ENCODE data around the gene CBX3.
A peak's percentile ranks its signal among the peaks of the same experiment; 100 is the strongest.

The CBX3 gene

DNA sequence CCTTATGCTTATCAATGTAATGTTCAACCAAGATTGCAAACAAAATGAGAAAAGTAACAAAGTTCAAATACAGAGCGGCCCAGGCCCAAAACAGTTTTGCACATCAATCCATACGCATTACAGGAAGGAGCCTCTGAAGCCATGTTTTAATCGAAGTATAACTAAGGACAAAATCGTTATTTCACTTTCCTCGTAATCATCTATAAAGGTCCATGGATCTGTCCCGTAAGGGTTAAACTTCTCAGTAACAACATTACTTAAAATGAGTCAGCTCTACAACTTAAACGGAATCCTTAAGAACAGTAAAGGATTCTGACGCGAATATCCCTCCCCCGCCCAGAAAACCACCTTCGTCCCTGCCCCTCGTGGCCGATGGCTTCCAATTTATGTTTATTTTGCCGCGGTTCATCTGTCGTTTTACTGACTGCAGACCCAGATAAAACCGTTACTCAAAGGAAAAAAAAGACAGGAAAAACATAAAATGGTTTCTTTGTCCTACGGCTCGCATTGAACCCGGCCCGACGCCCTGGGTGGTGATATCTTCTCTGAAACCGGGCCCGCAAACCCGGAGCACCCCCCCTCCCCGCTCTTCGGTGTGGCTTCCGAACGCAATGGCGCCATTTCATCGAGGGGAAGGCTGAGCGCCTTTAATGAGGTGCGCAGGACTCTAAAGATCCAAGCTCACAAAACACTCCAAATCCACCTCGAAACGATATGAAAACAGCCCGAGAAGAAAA, 2.1 kb upstream of the CBX3 start:
- H3K9me3 Mint-ChIP-seq (ENCODE audit: low read depth) = no peaks in the 10 kb centered on the region
- peak overlapping the region; percentile 100 for H3K27ac Mint-ChIP-seq
- peaks cover 45% of the 10 kb centered on the region for H3K4me1 Mint-ChIP-seq (ENCODE audit: low read depth)
- no peaks in the 10 kb centered on the region for H3K27me3 Mint-ChIP-seq
- peaks cover 47% of the 10 kb centered on the region for H3K36me3 Mint-ChIP-seq
- H3K4me3 Mint-ChIP-seq = peak overlapping the region; percentile 99

DNA sequence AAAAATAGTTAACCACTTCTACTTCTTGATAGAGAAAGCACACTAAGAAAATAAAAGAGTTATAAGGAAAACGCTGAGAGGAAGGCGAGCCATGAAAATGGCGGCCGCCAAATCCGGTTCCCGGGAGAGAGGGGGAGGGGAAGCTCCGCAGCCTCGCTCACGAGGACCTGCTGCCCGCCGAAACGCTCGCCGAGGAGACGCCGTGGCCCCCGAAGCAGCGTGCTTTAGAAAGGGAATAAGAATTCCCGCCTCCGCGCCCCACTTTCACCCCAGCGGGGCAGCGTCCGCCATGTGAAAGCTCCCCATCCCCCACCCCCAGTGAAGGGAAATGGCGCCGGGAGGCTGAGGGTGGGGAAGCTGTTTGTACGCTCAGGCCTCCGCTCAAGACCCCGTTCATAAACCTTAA, 1.5 kb upstream of the CBX3 start:
- Mint-ChIP-seq H3K27ac (peak overlapping the region; percentile 100), H3K27me3 (no peaks in the 10 kb centered on the region), H3K4me3 (peak overlapping the region; percentile 99), H3K36me3 (peaks cover 48% of the 10 kb centered on the region), H3K4me1 (ENCODE audit: low read depth) (peaks cover 47% of the 10 kb centered on the region), H3K9me3 (ENCODE audit: low read depth) (no peaks in the 10 kb centered on the region)

DNA sequence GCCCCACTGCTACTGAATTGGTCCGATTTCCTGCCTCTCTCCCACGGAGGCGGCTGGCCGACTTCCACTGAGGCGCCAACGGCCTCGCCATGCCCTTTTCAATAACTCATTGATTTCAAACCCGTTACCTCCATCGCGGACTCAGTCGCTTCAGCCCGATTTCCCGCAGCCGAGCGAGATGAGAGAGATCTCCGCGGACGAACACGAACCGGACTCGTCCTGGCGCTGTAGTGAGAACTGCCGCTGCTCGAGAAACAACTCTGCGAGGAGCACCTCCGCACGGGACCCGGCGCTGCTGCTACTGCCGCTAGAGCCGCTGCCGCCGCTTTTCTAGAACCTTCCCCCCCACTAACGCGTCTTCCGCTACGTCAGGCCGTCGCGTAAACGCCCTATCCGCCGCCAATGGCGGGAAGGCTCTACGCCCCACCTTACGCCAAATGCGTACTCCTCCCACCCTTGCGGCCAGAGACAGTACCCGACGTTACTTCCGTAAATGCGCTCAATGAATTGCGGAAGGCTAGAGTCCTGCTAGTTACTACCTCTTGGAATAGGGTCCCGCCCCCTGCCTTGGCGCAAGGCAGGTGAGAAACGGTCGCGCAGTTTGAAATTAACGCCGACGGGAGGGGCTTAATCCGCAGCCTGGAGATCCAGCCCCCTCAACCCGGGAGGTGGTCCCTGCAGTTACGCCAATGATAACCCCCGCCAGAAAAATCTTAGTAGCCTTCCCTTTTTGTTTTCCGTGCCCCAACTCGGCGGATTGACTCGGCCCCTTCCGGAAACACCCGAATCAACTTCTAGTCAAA, 900 bp upstream of the CBX3 start, which contains the start of gene HNRNPA2B1:
TSS of gene HNRNPA2B1 (minus strand) at position 303 of the 803 bp plus-strand sequence. CDS start at position 134, 169 bp downstream.
- peak within 1 kb of the TSS; percentile 100 for H3K27ac Mint-ChIP-seq

GRCh38 chr7:26202019-26202990, 760 bp downstream of the CBX3 start:
- H3K4me1 Mint-ChIP-seq (ENCODE audit: low read depth) = peaks cover 44% of the 10 kb centered on the region

More for the DNA sequence above, 900 bp upstream of the CBX3 start, which contains the start of gene HNRNPA2B1:
- peak within 1 kb of the TSS; percentile 99 for H3K4me3 Mint-ChIP-seq
- H3K36me3 Mint-ChIP-seq = peaks cover 47% of the 10 kb centered on the region
- H3K27me3 Mint-ChIP-seq = no peaks in the 10 kb centered on the region
- no peaks in the 10 kb centered on the region for H3K9me3 Mint-ChIP-seq (ENCODE audit: low read depth)
- peaks cover 47% of the 10 kb centered on the region for H3K4me1 Mint-ChIP-seq (ENCODE audit: low read depth)

DNA sequence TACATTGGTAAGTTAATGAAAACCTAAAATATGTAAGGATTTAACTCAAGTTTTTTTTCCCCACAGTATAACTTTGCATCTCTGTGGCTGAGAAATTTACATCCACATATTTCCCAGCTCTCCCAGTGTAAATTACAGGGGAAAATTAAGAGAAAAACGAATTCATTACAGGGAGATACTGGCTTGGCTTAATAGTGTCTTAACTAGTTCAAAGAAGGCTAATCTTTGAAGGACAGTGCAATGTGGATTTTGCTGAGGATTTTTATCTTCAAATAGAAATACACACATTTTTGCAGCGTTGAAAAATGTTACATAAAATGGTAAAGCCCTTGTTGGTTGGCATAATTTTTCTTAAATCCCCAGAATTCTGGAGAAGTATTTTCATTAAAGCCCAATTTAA, 1.5 kb downstream of the CBX3 start:
- peak overlapping the region; percentile 91 for H3K4me3 Mint-ChIP-seq
- H3K27me3 Mint-ChIP-seq = no peaks in the 10 kb centered on the region
- peaks cover 43% of the 10 kb centered on the region for H3K4me1 Mint-ChIP-seq (ENCODE audit: low read depth)
- H3K27ac Mint-ChIP-seq = peak overlapping the region; percentile 94
- H3K36me3 Mint-ChIP-seq = peaks cover 32% of the 10 kb centered on the region
- H3K9me3 Mint-ChIP-seq (ENCODE audit: low read depth) = no peaks in the 10 kb centered on the region

More at GRCh38 chr7:26202019-26202990, 760 bp downstream of the CBX3 start:
- peak overlapping the region; percentile 94 for H3K27ac Mint-ChIP-seq
- peak overlapping the region; percentile 91 for H3K4me3 Mint-ChIP-seq
- peaks cover 36% of the 10 kb centered on the region for H3K36me3 Mint-ChIP-seq
- no peaks in the 10 kb centered on the region for H3K9me3 Mint-ChIP-seq (ENCODE audit: low read depth)
- no peaks in the 10 kb centered on the region for H3K27me3 Mint-ChIP-seq

- no peaks in the 10 kb centered on the region for H3K9me3 Mint-ChIP-seq (ENCODE audit: low read depth)
- H3K36me3 Mint-ChIP-seq = peaks cover 17% of the 10 kb centered on the region
- H3K27ac Mint-ChIP-seq = no peak overlapping the region
- no peaks in the 10 kb centered on the region for H3K27me3 Mint-ChIP-seq
- no peak overlapping the region for H3K4me3 Mint-ChIP-seq
- H3K4me1 Mint-ChIP-seq (ENCODE audit: low read depth) = peaks cover 50% of the 10 kb centered on the region
These were observed 6.5 kb downstream of the CBX3 start for GRCh38 chr7:26208040-26208439.

- Mint-ChIP-seq H3K36me3 (peaks cover 14% of the 10 kb centered on the region), H3K4me1 (ENCODE audit: low read depth) (peaks cover 13% of the 10 kb centered on the region), H3K9me3 (ENCODE audit: low read depth) (no peaks in the 10 kb centered on the region), H3K27me3 (no peaks in the 10 kb centered on the region), H3K27ac (no peak overlapping the region), H3K4me3 (no peak overlapping the region)
These were observed 11.6 kb downstream of the CBX3 start for GRCh38 chr7:26212921-26213718.

GRCh38 chr7:26213807-26214515, 12.4 kb downstream of the CBX3 start:
- no peaks in the 10 kb centered on the region for H3K9me3 Mint-ChIP-seq (ENCODE audit: low read depth)
- H3K4me1 Mint-ChIP-seq (ENCODE audit: low read depth) = peaks cover 13% of the 10 kb centered on the region
- H3K4me3 Mint-ChIP-seq = no peak overlapping the region
- no peaks in the 10 kb centered on the region for H3K27me3 Mint-ChIP-seq
- H3K27ac Mint-ChIP-seq = peak overlapping the region; percentile 11
- peaks cover 14% of the 10 kb centered on the region for H3K36me3 Mint-ChIP-seq

DNA sequence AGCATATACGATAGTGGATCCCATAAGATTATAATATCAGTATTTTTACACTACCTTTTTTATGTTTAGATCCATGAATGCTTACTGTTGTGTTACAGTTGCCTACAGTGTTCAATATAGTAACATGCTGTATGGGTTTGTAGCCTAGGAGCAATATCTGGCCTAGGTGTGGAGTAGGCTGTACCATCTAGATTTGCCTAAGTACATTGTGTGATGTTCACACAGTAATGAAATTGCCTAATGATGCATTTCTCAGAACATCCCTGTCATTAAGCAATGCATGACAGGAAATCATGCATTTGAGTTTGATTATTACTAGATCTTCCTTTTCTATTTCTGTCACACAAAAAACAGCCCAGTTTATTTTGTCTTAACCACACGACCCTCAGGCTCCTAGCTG, 14.5 kb downstream of the CBX3 start:
- no peak overlapping the region for H3K4me3 Mint-ChIP-seq
- peaks cover 8% of the 10 kb centered on the region for H3K4me1 Mint-ChIP-seq (ENCODE audit: low read depth)
- H3K27ac Mint-ChIP-seq = no peak overlapping the region
- H3K27me3 Mint-ChIP-seq = no peaks in the 10 kb centered on the region
- no peaks in the 10 kb centered on the region for H3K9me3 Mint-ChIP-seq (ENCODE audit: low read depth)
- peaks cover 10% of the 10 kb centered on the region for H3K36me3 Mint-ChIP-seq

DNA sequence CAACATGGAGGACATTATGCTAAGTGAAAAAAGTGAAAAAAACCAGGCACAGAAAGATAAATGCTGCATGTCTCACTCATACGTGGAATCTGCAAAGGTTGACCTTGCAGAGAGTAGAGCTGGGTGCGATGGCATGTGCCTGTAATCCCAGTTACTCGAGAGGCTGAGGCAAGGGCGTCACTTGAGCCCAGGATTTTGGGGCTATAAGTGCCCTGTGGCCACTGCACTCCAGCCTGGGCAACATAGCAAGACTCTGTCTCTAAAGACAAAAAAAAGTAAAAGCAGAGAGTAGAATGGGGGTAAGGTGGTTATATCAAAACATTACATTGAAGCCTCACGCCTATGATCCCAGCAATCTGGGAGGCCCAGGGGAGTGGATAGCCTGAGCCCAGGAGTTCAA, 22.8 kb downstream of the CBX3 start:
- no peak overlapping the region for H3K4me3 Mint-ChIP-seq

DNA sequence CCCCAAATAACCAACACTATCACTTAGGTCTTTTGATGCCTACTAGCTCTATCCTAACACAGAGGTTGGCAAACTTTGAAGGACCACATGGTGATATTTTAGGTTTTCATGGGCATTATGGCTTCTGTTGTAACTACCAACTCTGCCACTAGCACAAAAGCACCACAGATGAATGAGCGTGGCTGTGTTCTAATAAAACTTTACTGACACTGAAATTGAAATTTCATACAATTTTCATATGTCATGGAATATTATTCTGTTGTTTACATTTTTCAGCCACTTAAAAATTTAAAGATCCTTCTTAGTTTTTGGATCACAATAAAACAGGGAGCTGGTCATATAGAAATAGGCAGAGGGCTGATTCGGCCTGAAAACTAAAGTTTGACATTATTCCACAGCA, 26.4 kb downstream of the CBX3 start:
- no peak overlapping the region for H3K27ac Mint-ChIP-seq
- no peaks in the 10 kb centered on the region for H3K4me1 Mint-ChIP-seq (ENCODE audit: low read depth)
- no peaks in the 10 kb centered on the region for H3K36me3 Mint-ChIP-seq

More for the DNA sequence above, 22.8 kb downstream of the CBX3 start:
- Mint-ChIP-seq H3K27ac (no peak overlapping the region), H3K9me3 (ENCODE audit: low read depth) (no peaks in the 10 kb centered on the region), H3K36me3 (no peaks in the 10 kb centered on the region), H3K27me3 (no peaks in the 10 kb centered on the region), H3K4me1 (ENCODE audit: low read depth) (no peaks in the 10 kb centered on the region)

DNA sequence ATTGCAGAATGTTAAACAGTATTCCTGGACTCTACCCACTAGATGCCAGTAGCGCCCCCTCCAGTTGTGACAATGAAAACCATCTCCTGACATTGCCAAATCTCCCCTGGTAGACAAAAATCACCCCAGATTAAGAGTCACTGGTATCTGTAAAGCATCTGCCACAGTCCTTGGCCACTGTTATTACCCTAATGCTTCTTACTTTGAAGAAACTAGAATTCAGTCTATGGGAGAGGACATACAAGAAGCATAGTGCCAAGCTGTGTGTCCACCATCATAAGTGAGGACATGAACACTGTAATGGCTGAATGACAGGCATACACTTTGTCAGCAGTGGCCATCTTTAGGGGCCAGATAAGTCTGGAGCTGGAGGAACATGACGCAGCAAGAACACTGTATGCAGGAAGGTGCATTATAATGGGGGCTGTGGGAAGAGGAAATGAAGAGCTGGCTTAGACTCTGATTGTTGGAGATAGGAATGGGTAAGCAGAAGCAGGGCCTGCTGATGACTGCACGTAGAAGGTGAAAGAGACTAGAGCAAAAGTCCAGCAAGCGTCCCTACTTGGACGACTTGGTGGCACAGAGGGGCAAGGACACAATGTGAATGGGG, 32.5 kb downstream of the CBX3 start:
- H3K4me3 Mint-ChIP-seq = no peak overlapping the region
- H3K4me1 Mint-ChIP-seq (ENCODE audit: low read depth) = no peaks in the 10 kb centered on the region
- H3K9me3 Mint-ChIP-seq (ENCODE audit: low read depth) = no peaks in the 10 kb centered on the region
- no peak overlapping the region for H3K27ac Mint-ChIP-seq
- no peaks in the 10 kb centered on the region for H3K36me3 Mint-ChIP-seq
- H3K27me3 Mint-ChIP-seq = no peaks in the 10 kb centered on the region

More for the DNA sequence above, 26.4 kb downstream of the CBX3 start:
- no peaks in the 10 kb centered on the region for H3K27me3 Mint-ChIP-seq
- H3K4me3 Mint-ChIP-seq = no peak overlapping the region
- no peaks in the 10 kb centered on the region for H3K9me3 Mint-ChIP-seq (ENCODE audit: low read depth)

Measured in activated naive CD8-positive, alpha-beta T cell (primary cell).